ENCODE results near the gene SNX12.

GRCh38 chrX:71085900-71086299, 17.8 kb upstream of the SNX12 start:
- TF ChIP-seq CTCF (IDR thresholded peaks at IDR 0.05) (no peak), POLR2AphosphoS5 (IDR thresholded peaks at IDR 0.05; ENCODE audit: insufficient read depth in 1 of 2, low read depth in 1 of 2) (no peak), POLR2A (IDR thresholded peaks at IDR 0.05) (no peak)
